AG20443 (cell line): ENCODE measurements around the gene PRPF18.

Experiments
- DNase-seq: peaks from one replicate; pipeline ENCODE4 v3.0.0; 2012; ENCODE audit warnings: low spot score, mixed read lengths

The PRPF18 gene

GRCh38 chr10:13637894-13638293, 51.1 kb downstream of the PRPF18 start:
- no peak for DNase-seq

DNA sequence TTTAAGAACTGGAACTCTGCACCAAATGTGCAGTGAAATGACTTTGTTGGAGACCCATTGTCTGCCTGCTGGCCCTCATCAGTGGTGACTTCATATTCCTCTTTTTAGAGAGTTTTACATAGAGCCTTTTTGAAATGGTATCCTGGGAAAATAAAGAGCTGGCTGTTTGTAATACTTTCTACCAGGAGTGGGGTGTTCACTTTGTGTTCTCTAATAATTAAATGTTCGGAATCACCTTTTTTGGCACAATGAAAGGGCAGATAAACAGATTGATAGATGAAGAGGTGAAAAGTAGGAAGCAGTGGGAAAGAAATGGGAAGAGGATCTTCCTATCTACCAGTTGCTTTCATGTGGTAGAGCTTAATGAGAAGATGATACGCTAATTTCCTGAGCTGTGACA, 55.5 kb downstream of the PRPF18 start:
- no peak for DNase-seq

GRCh38 chr10:13643016-13643415, 56.3 kb downstream of the PRPF18 start:
- DNase-seq = no peak

DNA sequence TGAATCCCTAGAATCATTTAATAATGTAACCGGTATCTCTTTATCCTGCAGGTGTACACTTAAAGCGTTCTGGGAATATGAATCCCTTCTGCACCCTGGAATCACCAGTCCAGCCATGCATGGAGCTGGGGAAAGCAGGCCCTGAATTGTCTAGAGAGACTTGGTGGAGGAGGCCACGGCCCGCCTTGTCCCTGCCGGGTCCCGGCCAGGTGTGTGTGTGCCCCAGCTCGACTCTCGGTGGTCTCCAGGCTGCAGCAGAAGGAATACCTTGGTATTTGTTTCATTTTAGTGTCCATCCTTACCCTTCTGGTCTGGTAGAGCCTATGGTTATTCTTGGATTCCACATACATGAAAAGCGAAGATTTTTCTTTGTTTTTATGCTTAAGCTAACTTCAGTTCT, 58.1 kb downstream of the PRPF18 start:
- DNase-seq = no peak

- no peak for DNase-seq
Measured at GRCh38 chr10:13648425-13648824, 61.7 kb downstream of the PRPF18 start.

DNA sequence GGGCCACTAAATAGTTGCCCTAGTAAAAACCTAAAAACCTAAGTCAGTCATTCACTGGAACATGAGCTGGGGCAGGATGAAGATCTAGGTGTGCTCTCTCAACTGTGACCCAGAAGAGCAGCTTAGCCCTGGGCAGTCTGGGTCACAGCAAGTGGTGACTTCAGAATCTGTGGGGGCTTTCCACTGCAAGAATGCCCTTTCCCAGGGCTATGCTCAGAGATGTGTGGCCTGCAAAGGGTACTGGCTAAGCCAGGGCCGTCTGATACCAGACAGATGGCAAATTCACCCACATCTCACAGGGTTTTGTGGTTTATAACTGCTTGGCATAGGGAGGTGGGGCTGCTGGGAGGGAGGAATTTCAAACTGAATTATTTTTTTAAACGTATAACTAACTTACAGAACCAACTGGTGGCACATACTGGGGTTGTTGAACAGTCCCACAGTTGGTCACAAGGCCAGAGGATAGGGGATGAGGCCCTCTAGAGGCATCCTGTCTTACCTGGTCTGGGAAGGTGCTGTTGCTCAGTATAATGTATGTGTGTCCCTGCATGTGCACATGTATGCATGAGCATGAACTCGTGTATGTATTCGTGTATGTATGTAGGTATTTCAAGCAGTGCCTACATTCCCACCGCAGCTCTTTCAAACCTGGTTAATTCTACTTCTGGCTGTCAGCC, 63.2 kb downstream of the PRPF18 start:
- DNase-seq = no peak

DNA sequence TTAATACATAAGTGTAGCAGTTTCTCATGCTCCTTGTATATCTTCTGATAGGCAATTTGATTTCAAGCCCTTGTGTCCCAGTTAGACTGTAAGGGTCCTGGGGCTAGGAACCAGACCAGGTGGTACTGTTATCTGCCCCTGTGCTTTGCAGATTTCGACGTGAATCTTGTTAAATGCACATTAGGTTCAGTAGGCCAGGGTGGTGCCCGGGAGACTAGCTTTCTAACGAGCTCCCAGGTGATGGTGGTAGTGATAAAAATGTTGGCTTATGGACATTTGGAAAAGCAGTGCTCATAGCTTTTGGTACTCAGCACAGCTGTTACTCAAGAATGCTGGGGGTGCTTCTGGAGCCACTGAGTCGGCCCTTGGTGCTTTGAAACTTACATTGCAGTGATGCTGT, 64.2 kb downstream of the PRPF18 start:
- DNase-seq = no peak

DNA sequence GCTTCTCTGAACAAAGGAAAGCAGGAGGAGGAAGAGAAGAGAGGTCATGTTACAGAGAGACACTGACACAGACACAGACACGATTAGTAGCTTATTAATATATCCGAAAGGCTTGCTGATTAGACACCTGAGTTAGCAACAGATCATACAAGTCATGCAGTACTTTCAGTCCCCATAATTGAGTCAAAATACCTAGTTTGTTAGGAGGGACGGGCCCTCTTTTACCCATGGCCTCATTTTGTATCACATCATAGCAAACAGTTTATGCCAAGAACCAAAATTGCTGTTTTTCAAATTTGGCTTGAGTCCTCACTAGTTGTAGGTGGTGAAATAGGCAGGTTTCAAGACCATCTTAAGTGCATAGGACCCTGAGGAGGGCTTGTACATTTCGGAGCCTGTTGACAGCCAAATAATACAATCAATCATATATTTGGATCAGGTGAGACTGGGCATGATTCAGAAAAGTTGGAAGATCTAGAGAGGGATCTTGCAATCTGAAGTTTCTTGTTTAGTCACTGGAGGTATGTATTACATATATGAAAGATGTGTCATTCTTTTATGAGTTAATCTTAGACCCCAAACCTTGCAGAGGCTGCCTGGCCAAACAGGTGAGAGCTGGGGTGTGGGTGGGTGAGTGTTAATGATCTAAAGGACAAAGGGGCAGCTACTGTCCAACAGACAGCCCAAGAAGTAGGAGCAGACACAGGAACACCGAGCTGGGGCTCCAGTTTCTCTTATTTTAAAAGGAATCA, 65.4 kb downstream of the PRPF18 start:
- no peak for DNase-seq

- no peak for DNase-seq
Measured at GRCh38 chr10:13652860-13653259, 66.1 kb downstream of the PRPF18 start.

DNA sequence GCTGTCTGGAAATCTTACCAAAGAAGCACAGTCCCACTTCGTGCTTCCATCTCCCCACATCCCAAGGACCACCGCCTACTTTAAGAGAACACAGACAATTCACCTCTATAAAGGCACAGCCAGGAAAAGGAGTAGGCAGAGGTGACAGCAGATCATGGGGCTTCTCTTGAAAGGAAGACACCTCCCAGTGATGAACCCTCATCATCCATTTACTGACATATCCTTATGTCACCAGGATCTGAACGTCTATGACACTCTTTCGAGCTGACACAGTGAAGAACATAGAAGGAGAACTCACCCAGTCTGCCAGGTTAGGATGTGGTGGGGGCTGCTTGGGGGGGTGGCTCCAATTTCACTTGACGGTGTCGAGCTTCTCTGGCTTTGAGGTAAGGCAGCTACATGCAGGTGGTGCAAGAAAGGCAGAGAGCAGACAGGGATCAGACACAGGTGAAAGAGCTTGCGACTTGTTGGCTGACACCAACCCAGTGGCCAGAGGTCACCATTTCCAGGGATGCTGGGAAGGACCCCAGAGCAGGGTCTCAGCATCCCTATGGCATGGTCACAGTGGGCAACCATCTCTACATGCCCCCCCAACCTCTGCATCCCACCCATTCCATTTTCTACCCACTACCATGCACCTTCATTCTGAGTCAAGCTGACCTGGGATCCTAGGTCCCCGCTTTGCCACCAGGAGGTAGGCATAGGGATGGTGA, 67.5 kb downstream of the PRPF18 start:
- DNase-seq = no peak

GRCh38 chr10:13654846-13655245, 68.1 kb downstream of the PRPF18 start:
- no peak for DNase-seq

DNA sequence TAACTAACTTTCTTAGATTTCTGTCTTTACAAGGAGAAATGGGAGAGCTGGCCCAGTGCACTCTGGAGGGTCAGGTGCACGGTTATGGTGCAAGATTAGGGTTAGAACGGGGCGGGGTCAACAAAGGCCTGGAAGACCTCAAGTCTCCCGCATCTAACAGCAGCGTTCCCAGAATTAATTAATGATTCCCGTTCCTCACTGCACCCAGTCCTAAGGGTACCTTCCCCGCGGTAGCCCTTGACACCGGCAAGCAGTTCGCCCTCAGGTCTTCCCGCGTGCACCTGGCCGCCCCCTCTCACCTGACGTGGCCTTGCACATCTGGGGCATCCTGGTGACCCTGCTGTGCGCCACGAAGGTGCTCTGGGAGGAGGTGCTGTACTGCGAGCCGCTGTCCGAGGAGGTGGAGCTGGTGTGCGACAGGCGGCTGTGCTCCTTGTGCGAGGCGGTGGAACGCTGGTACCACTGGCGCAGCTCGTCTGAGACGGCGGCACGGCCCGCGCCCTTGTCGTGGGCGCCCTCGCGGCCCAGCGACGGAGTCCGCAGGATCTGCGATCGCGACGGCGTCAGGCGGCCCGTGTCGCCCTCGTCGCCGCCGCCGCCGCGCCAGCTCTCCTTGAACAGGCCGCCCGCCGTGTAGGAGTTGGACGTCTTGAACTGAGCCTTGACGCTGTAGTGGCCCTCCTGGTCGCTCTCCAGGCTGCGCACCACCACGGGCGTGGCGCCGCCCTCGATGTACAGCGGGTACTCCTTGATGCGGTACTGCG, 69.8 kb downstream of the PRPF18 start:
- no peak for DNase-seq

DNA sequence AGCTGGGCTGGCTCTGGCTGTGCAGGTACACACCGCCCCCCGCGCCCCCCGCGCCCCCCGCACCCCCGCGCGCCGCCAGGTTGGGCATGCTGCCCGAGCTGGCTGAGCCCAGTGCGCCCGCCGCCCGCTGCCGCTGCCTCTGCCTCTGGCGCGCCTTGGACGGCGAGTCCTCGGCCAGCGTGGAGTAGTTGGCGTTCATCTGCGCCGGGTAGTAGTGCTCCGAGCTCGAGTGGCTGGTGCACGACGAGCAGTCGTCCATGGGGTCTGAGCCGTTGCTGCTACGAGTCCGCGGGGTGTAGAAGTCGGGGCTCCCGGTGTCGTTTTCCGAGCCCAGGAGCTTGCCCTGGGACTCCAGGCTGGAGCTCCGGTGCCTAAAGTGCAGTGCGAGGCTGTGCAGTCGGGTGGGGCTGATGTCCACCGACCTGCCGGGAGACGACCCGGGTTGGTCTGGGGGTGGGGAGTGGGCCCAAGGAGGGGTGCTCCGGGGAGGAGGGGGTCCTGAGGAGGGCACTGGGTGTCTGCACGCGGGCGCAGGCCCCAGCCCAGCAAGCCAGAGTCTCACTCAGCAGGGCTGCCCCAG, 70.4 kb downstream of the PRPF18 start:
- DNase-seq = no peak

DNA sequence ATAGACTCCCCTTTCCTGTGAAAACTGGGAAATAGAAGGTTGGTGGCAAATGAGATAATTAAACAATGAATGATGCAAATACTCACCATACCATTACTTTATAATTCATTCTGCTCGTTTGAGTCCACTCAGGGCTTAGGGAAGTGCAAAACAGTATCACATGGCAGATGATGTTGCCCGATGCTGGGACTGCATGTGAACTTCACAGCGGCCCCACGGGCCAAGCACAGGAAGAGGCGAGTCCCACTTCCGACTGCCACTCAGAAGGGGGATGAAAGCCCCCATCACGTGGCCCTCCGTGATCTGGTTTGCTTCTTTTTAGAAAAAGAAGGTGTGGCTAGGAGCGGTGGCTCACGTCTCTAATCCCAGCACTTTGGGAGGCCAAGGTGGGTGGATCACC, 71.5 kb downstream of the PRPF18 start:
- no peak for DNase-seq

DNA sequence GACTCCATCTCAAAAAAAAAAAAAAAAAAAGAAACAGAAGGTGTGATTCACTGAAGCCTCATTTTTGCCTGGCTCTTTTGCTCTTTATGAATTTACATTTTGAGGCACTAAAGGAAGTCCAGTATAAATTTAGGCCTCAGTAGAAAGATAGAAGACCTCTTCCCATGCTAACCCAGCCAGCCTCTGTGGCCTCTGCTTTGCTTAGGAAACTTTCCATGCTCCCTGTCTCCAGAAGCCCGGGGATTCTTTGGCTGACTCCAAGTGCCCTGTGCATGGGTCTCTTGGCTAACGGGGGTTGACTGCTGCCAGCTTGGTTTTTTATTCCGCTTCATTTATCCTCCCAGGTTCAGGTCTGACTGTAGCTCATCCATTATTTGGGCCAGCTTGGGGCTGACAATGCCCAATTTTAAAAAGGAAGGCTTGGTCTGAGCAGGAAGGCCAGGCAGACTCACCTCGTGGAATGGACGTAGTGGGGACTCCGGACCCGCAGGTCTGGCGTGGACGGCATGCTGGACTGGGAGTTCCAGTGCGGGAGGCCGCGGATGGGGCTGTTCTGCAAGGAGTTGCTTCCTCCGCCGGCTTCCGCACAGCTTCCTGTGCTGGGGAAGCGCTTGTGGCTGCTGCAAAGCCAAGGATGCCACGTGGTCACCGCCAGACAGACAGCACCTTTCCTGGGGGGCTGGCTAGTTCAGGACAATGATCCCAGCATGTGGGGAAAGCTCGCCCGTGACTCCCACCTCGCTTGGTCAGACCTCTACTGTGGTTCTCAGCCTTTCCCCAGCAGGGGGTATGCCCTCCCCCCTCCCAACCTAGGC, 72.3 kb downstream of the PRPF18 start:
- no peak for DNase-seq

DNA sequence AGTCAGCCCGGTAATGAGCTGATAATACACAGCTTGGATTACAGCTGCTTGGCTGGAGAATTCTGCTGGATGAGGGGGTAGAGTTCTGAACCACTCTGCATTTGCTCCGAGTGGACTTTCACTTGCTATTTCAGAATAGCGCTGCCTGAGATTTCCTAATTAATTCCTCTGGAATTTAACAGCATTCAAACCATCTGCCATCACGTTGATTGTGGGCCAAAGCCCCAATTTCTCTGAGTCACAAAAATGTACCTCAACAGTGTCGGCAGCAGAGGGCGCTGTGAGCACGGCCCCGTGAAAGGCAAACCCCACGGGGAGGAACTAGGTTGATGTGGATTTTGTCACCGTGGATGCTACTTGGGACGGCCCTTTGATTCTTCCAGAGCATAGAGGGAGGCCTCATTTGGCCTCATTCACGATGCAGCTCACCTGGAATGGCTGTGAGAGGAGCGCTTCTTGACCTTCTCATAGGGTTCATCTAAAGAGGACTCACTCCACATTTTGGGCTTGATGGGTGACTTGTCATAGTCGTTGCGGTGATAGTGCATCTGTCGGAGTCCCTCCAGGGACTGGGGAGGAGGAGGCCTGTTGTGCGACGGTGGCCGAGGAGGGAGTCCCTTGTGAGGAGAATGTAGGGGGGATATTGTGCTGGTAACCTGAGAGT, 73.3 kb downstream of the PRPF18 start:
- DNase-seq = peak; percentile 90

DNA sequence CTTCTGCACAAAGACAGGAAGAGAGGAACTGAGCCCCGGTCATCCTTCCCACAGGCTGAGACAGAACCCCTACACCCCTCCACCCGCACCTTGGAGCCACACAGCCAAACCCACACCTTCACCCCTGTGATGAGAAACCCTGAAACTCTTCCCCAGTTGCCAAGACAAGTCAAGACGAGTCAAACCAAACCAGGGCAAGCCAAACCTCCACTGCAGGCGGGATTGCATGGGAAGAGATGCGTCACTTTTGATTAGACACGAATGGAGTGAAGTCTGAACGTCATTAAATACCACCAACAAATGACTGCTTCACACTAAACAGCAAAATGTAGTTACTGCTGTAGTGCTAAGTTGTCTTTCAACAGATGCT, 73.8 kb downstream of the PRPF18 start:
- DNase-seq = peak; percentile 43

DNA sequence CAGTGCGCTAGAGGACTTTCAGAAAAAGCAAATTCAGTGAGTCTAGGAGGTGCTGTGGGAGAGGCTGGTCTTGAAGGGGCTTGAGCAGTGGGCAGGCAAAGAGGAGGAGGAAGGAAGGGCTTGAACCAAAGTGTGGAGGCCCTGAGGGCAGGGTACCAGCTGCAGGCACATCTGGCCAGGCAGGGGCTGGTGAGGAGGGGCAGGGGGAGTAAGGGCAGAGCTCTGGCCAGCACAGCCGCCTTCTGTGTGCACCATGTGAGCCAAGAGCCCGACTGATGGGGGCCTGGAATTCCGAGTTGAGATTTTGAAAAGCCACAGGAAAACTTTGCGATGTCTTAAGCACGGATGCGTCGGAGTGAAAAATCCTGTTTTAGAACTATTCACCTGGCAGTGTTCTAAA, 74.5 kb downstream of the PRPF18 start:
- no peak for DNase-seq

GRCh38 chr10:13665516-13666262, 78.9 kb downstream of the PRPF18 start:
- no peak for DNase-seq

- no peak for DNase-seq
Measured at GRCh38 chr10:13668126-13668525, 81.4 kb downstream of the PRPF18 start.
